GM21381 (cell line): ENCODE measurements around the gene MCF2L2.
"Not testable (repeated sequence)": the region's sequence is repeated elsewhere in the genome, so short reads cannot be mapped to it uniquely, and the experiment has no call there.

ENCODE experiments used
- ATAC-seq: cut with Tn5 transposase; IDR thresholded peaks from one replicate; pipeline ENCODE4 v1.9.1; 2021; ENCODE audit warnings: mild to moderate bottlenecking, moderate library complexity; ENCODE audit not compliant: unreplicated experiment

MCF2L2 gene

GRCh38 chr3:183371600-183371968, 56.8 kb downstream of the MCF2L2 start:
- ATAC-seq, result not testable (repeated sequence)

GRCh38 chr3:183370391-183370790, 58.0 kb downstream of the MCF2L2 start:
- no peak for ATAC-seq

- no peak for ATAC-seq
Observed at GRCh38 chr3:183369627-183370026, 58.8 kb downstream of the MCF2L2 start.

- ATAC-seq, result no peak
Observed at GRCh38 chr3:183369117-183369516, 59.3 kb downstream of the MCF2L2 start.

- ATAC-seq, result no peak
Observed at GRCh38 chr3:183360971-183361624, 67.3 kb downstream of the MCF2L2 start.

- no peak for ATAC-seq
Observed at GRCh38 chr3:183359036-183359435, 69.4 kb downstream of the MCF2L2 start.

GRCh38 chr3:183357564-183358079, 70.8 kb downstream of the MCF2L2 start:
- ATAC-seq, result no peak

GRCh38 chr3:183356920-183357319, 71.5 kb downstream of the MCF2L2 start:
- no peak for ATAC-seq

GRCh38 chr3:183354874-183355273, 73.5 kb downstream of the MCF2L2 start:
- no peak for ATAC-seq

GRCh38 chr3:183354325-183354831, 74.0 kb downstream of the MCF2L2 start:
- ATAC-seq, result no peak

- ATAC-seq, result no peak
Observed at GRCh38 chr3:183353421-183353820, 75.0 kb downstream of the MCF2L2 start.

- no peak for ATAC-seq
Observed at GRCh38 chr3:183350164-183350563, 78.3 kb downstream of the MCF2L2 start.

GRCh38 chr3:183349421-183350157, 78.8 kb downstream of the MCF2L2 start:
- ATAC-seq, result no peak

- no peak for ATAC-seq
Observed at GRCh38 chr3:183342824-183343223, 85.6 kb downstream of the MCF2L2 start.

- no peak for ATAC-seq
Observed at GRCh38 chr3:183341545-183342288, 86.7 kb downstream of the MCF2L2 start.

- no peak for ATAC-seq
Observed at GRCh38 chr3:183340222-183340621, 88.2 kb downstream of the MCF2L2 start.

- no peak for ATAC-seq
Observed at GRCh38 chr3:183339461-183340086, 88.8 kb downstream of the MCF2L2 start.

- ATAC-seq, result no peak
Observed at GRCh38 chr3:183338520-183338919, 89.9 kb downstream of the MCF2L2 start.

GRCh38 chr3:183332487-183332886, 95.9 kb downstream of the MCF2L2 start:
- ATAC-seq, result no peak

GRCh38 chr3:183331498-183331897, 96.9 kb downstream of the MCF2L2 start:
- ATAC-seq, result no peak

- no peak for ATAC-seq
Observed at GRCh38 chr3:183330881-183331280, 97.5 kb downstream of the MCF2L2 start.
